GM19452 (cell line): ENCODE results near the gene PTGDS.

ENCODE experiments used
- ATAC-seq: cut with Tn5 transposase; IDR thresholded peaks from one replicate; pipeline ENCODE4 v1.9.1; 2021; ENCODE audit not compliant: unreplicated experiment

The PTGDS gene

GRCh38 chr9:136972335-136972734 is 5.0 kb upstream of the PTGDS start:
- no peak for ATAC-seq

DNA sequence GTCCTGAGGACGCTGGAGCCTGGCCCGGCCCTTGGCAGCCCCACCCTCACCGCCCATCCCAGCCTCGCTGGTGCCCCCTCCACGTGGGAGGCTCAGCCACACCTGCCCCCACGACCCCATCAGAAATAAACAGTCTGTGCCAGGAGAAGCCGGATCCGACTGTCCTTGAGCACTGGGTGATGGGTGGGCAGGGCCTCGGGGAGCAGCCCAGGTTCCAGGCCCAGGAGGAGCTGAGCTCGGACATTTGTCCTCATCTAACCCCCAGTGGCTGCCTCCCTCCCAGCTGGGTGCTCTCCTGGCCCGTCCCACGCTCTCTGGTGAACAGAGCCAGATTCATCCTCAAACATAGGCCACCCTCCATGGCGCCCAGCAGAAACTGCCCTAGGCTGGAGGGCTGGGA is 4.6 kb upstream of the PTGDS start:
- ATAC-seq, result no peak

DNA sequence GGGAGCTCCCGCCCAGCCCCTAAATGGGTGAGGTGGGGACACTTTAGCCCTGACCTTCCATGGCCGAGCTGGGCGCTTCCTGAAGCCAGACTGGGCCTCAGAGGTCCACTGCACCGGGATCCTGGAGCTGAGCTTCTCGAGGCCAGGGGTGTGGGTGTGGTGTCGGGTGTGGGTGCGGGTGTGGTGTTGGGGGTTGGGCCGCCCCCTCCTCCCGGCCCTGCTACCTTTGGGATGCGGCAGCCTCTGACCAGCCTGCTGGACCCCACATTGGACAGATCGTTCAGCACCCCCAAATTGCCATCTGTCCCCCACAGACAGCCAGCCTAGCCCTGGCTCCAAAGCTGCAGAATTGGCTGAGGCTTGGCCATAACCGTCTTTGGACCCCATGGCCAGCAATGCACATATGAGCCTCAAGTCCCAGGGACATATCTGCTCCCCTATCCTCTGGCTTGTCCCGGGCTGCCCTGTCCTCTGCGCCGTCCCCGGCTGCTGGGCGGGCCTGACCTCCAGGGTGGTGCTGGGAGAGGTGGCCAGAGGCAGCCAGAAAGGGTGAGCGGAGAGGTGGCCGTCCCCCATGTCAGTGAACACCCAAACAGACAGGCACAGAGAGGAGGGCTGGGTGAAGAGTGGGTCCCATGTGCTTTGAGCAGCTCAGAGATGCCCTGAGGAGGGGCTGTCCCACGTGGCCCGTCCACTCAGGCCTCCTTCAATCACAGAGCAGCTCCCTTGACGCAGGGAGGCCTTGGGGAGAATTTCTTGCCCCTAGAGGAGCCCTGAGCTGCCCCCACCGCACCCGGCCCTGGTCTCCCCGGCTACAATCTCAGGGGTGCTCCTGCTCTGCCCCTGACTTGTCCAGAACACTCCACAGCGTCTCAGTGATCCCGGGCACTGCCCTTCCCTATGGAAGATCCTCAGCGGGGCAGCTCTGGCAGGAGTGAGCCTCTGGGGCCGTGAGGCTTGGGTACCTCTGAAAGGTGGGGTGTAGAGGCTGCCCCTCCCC is 3.4 kb upstream of the PTGDS start:
- ATAC-seq, result no peak

GRCh38 chr9:136974817-136975535 is 2.3 kb upstream of the PTGDS start:
- no peak for ATAC-seq

DNA sequence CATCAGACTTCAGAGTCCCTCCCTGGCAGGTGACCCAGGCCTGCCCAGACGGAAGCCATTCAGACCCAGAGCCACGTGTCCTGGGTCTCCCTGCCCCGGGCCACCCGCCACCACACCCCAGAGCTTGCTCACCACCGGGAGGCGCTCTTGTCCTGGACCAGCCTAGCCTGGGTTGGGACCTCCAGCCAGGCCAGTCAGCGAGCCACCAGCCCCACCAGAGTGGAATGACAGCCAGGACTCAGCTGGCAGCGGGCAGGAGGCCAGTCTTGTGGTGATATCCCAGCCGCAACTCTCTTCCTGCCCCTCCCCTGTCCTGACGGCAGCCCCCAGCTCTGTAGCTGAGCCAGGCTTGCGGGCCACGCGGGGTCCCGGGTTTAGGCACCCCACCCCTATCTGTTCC is 1.7 kb upstream of the PTGDS start:
- no peak for ATAC-seq

DNA sequence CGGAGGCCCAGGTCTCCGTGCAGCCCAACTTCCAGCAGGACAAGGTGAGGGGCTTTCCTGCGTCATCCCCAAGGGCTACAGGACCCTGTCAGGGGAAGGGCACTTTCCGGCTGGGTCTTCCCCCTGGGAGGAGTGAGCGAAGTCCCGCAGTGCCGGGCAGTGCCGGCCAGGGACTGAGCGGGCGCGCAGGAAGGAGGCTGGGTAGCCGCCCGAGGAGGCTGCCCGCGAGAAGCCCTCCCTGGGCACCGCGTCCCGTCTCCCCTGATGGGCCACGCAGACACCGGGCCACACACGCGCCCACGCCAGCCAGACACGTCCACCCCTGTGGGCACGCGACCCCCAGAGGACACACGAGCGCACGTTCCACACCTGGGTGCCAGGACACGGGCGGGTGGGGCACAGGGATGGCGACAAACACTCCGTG is 357 bp downstream of the PTGDS start:
- no peak for ATAC-seq

GRCh38 chr9:136978073-136978864 is 965 bp downstream of the PTGDS start:
- no peak for ATAC-seq

GRCh38 chr9:136978865-136979544 is 1.7 kb downstream of the PTGDS start:
- no peak for ATAC-seq

GRCh38 chr9:136979769-136980587 is 2.7 kb downstream of the PTGDS start:
- ATAC-seq, result no peak

GRCh38 chr9:136980669-136981478 is 3.6 kb downstream of the PTGDS start:
- no peak for ATAC-seq

DNA sequence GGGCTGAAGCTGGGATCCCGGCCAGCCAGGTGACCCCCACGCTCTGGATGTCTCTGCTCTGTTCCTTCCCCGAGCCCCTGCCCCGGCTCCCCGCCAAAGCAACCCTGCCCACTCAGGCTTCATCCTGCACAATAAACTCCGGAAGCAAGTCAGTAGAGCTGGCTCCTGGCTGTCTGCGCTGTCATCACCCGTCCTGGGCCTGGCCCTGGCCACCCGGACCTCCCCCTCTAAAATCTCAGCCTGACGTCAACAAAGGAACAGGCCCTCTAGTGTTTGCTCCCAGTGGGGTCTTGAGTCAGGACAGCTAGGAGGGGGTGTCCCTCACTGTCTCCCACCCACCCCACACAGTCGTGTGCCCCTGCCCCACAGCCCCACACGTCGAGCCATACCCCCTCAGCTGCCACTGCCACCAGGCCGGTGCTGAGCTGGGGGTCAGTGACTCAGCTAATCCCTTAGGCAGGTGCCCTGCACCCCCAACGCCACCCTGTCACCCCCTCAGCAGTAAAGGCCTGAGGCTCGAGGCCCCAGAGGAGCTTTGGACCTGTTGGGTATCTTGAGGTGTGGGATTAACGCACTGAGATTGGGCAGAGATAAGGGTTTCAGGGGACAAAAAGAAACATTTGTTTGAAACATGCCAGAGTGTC is 4.4 kb downstream of the PTGDS start:
- no peak for ATAC-seq

DNA sequence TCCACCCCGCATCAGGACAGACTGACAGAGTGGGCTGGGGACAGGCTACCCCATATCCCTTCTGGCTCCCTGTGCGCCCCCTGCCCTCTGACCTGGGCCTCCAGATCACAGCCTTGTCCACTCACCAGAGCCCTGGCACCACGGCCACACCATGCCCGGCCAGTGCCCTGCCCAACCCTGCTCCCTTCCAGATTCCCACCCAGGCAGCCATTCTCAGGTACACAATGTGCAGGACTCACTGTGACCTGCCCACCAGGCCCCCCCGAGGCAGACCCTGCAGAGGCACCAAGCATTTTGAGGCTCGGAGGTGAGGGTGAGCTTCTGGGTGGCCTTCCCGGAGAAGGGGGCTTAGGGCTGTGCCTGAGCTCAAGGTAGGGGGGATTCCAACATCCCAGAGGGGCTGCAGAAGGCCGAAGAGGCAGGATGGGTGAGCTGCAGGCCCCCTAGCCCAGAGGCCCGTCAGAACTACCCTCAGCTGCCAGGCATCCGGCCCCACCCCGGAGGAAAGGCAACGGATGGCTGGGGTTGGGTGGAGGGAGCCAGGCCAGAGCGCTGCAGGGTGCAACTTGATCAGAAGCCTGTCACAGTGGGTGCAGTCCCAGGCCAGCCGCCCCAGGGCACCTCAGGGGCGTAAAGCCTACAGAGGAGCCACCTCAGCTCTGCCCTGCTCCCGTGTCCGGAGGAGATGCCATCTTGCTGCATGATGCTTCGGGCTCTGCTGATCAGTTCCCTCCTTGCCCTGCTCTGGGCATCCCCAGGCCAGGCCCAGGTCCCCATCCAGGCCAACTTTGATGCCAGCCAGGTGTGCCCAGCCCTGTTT is 5.1 kb downstream of the PTGDS start, which contains the start of gene LCNL1:
LCNL1 (plus strand) TSS at position 762 of the 820 bp plus-strand sequence. CDS start 594 bp downstream, outside the sequence.
- ATAC-seq, result no peak

DNA sequence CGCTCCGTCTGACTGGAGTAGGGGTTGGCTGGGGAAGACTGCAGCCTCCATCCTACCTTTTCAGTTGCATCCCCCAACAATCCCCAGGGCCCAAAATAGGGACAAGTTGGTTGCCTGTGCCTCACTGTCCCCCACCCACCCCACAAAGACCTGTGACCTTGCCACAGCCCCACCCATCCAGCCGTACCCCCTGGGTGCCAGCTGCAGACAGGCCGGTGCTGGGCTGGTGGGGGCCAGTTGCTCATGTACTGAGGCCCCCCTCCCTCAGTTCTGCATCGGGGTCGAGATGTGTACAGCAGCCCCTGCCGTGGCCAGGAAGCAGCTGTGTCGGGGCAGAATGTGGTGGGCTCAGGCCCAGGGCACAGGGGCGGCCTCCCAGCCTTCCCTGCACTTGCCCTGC is 5.9 kb downstream of the PTGDS start:
- no peak for ATAC-seq

GRCh38 chr9:136983656-136984314 is 6.5 kb downstream of the PTGDS start:
- ATAC-seq, result no peak

DNA sequence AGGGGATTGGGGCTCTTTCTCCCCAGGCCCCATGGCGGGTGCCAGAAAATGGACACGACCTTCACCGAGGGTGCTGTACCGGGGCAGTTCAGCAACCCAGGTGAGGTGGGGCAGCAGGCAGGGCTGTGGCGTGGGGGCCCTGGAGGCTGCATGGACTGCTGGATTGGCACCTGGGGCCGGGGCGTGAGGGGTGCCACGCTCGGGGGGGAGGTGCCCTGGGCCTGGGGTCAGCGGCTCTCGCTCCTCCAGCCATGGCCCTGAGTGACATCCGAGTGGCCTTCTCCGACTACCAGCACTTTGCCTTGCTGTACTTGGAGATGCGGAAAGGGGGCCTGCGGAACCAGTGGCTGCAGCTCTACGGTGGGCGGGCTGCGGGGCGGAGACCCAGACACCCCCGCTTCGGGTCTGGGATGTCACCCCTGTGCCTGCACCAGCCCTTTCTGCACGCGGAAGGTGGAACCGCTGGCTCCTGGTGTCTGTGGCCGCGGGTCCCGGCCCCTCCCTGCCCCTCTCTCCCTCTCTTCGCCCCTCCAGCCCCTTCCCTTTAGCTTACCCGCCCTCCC is 7.2 kb downstream of the PTGDS start:
- no peak for ATAC-seq

- no peak for ATAC-seq
Measured at GRCh38 chr9:136985027-136985602, 7.8 kb downstream of the PTGDS start.
